ENCODE data around the gene TLK2.

TLK2 gene

DNA sequence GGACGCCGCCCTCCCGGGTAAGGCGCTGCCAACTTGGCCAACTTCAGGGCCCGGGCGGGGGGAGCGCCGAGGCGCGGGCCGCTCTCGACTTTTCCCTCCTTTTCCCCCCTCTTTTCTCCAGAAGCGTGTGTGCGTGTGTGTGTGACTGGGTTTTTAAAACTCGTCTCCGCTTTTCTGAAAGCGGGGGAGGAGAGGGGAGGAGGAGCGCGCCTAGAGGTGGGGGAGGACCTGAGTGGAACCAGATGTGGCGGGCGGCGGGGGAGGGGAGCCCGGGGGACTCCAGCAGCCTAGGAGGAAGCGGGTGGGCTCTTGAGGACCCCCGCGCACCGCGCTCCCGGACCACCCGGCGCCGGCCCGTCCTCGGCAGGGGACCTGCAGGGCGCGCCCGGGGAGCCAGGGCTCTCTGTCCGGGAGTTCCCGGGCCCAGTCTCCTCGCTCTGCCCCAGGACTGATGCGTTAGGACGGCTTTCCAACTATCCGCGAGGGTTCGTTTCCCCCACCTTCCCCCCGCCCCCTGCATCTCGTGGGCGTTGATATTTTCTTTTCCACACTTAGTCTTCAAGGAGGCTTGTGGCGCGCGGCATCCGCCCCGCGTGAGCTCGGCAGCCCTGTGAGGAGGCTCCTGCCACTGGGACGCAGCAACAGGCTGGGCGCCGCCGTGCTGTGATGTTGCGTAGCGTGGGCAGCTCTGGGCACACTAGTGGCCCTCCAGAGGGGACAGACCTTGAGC, 149.4 kb downstream of the TLK2 start:
- no peak for DNase-seq (ENCODE audit: low read depth, low spot score)

DNA sequence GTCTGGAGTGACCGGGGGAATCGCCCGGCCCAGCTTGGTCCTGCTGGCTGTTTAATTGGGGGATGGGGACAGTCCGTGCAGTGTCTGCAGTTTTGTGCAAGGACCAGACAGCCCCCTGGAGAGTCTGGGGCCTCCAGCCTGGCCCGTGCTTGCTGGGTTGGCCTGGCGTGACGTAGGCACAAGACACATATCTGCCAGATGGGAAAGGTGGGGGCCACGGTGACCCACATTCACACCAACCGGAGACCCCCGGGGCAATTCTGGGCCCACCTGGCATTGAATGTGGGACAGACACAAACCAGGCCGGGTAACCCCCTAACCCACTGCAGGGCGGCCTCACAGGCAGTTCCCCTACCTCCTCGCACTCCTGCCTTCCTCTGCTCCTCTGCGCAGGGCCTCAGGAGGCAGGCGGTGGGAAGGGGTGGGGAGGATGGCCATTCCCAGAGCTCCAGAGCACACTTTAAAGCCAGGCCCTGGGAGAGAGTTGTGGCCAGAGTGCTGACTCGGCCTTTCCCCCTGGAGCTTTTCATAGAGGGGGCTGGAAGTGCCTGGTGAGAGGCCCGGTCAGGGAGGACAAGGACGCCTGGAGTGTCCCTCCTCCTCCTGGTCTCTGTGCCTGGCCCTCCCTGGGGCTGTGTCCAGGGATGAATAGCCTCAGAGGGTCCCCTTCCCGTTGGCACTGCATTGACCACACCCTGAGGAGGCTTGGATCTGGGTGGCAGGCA, 150.4 kb downstream of the TLK2 start:
- no peak for DNase-seq (ENCODE audit: low read depth, low spot score)

DNA sequence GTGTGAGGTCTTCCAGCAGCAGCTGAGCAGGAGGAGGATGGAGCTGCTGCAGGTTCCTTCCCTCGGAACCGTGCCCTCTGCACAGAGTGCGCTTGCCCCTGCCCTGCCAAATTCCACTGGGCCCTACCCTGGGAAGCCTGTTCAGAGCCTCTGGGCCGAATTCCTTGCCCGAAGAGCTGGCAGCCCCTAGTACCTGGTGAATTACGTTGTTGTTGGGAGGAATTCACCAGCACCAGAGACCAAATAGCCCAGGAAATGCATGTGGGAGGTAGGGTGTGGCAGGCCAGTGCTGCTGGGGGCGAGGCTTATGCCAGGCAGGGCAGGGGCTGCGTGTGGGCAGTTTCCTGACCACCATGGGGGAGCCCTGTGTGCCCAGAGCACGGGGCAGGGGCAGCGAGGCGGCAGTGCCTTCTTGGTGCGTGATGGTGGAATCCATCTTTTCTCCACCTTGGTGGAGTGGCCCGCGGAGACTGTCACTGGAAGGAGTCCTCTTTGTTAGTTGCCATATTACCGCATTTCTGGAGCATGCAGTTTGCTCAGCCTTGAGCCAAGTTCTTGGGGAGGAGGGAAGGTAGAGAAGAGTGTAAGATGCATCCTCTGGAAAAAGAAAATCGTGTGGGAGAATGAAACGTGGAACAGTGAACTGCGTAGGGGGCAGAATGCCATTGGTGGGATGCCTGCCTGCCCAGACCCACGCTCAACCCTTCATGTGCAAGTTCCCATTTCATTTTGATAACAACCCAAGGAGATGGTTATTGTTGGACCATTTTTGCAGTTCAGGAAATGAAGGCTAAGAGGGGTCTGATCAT, 151.1 kb downstream of the TLK2 start:
- DNase-seq (ENCODE audit: low read depth, low spot score), result no peak

DNA sequence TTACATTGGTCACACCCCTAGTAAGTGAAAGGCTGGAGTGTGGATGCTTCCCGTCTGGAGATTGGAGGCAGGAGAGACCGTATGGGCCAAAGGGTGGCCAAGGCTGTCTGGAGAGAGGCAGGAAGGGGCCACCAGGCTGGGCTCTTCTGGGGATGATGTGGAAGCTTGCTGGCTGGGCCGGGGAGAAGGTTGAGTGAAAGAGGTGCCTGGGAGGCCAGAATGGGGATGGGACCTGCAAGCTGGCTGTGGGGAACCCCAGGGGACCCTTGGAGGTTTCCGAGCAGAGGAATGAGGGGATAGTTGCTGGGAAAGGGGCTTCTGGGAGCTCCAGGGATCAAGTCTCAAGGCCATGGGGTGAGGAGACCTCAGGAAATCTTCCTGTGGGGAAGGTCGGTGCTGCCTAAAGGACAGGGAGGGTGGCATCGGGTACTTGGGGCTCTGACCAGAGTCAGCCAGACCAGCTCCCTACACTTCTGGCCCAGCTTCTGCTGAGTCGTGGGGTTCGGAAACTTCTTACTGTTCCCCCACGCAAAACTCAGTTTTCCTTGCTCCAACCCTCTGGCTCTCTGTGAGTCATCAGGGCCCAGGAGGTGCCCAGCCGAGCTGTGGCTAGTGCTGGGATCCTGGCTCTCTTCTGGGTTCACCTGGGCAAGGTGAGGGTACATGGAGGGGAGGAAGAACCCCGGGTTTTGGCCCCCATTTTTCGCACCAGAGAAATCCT, 151.9 kb downstream of the TLK2 start:
- DNase-seq (ENCODE audit: low read depth, low spot score), result no peak

DNA sequence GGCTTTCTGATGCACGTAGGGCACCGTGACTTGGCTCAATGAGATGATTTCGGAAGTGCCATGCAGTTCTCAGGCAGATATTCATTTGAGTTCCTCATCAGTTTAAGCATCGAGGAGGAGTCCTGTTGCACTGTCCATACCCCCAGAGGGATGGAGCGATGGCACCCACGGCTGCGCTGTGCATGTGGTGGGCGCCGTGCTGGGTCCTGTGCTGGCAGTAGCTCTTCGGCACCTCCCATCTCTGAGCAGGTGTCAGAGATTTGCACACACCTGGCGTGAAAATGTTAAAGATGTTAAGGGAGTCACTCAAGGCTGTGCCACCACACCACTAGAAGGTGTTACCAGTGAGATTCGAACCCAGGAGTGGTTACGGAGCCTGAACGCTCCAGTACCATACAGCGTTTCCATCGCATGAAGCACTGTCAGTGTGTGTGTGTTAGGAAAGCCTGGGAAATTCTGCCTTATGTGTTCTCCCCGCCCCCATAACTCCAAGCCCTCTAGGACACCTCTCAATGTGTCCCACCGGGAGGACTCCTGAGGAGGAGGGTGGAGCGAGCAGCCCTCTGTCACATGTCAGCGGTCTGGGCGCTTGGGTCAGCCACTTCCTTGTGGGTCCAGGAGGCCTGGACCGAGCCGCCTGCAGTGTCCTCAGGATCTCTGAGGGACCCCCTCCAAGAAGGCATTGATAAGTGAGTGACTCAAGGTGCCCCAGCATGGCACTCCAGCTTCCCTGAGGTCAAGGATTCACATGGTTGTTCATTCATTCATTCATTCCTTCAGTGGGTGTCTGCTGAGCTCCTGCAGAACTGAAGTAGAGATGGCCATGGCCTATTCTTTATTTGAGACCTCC, 152.7 kb downstream of the TLK2 start:
- no peak for DNase-seq (ENCODE audit: low read depth, low spot score)

DNA sequence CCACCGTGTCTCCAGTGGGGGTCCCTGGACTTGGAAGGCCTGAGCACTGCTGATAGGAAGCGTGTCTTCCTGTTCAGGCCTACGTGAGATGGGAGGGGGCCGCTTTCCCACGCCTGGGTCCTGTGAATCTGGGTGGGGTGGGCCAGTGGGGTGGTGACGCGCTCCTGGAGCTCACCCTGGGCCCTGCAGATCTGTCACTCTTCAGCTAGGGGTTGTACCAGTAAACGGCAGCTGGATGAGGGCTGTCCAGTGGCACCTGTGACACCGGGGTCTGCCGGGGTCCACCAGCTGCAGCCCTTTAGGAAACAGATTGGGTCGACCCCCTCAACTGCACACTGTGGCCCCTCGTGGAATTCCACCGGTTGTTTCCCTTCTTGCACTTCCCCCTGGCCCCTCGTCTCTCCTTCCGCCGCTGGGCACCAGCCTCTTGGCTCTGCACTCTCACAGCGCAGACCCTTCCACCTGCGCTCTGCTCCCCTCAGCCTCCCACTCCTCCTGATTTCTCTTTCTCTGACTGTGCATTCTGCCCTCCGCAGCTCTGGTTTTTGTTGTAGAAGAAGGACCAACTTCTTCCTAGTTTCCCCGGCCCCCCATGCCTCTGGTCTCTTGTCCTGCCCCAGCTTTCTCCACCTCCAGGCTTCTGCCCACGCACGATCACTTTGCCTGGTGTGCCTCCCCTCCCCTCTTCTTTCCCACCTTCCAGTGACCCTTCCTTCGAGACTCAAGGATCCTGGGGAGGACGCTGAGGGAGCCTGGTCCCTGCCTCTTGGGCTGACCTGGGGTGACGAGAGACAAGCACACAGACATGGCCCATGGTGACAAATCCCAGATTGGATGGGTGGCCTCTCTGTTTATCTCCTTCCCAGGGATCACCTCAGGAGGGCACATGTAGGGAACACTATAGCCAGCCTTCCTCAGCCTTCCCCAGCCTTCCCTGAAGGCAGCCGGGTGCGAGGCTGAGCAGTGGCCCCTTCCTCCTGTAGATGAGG, 153.6 kb downstream of the TLK2 start:
- no peak for DNase-seq (ENCODE audit: low read depth, low spot score)

DNA sequence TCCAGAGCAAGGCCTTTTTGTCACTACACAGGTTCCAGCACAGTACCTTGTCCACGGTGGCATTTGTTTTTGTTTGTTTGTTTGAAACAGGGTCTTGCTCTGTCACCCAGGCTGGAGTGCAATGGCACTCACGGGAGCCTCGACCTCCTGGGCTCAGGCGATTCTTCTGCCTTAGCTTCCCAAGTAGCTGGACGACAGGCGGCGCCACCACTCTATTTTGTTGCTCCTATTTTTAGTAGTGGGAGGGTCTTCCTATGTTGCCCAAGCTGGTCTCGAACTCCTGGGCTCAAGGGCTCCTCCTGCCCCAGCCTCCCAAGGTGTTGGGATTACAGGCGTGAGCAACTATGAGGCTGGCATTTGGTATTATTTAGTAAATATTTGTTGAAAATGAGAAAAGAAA, 159.2 kb downstream of the TLK2 start:
- no peak for DNase-seq (ENCODE audit: low read depth, low spot score)

DNA sequence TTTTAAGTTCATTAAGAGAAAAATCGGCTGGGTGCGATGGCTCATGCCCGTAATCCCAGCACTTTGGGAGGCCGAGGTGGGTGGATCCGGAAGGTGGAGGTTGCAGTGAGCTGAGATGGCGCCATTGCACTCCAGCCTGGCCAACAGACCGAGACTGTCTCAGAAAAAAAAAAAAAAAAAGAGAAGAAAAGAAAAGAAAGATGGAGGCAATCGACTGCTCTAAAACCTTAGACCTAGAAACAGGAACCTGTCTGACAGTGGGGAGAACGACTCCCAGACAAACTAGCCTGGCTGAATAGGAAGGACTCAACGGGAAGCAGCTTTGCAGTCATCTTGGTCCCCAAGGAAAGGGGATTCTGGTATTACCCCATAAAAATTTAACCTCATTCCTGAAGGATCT, 162.5 kb downstream of the TLK2 start:
- no peak for DNase-seq (ENCODE audit: low read depth, low spot score)

DNA sequence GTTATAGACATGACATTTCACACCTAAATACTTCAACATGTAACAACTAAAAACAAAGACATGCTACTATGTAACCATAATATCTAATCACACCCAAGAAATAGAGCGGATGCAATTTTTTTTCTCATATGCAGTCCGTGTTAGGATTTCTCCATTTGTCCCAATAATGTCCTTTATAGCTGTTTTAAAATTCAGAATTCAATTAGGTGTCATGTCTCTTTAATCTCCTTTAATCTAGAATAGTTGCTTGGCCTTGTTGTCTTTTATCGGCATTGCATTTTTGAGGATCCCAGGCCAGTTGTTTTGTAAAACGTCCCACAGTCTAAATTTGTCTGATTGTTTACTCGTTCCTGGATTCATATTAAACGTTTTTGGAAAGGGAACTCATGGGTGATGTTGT, 163.3 kb downstream of the TLK2 start:
- no peak for DNase-seq (ENCODE audit: low read depth, low spot score)

DNA sequence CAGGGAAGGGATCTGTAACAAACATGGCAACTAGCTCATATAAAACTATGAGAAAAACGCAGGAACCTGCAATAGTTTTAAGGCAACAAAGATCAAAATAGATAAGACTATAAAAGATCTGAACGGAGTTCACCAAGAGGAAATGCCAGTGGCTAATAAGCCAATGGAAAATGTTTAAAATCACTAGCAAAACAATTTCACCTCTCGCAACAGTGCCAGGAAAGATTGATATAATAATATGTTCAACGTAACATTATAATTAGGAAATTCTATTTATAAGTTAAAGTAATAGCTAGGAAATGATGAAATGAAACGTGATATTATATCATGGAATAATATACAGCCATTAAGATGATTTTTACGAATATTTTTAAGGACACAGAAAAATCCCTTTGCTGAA, 164.9 kb downstream of the TLK2 start:
- no peak for DNase-seq (ENCODE audit: low read depth, low spot score)

DNA sequence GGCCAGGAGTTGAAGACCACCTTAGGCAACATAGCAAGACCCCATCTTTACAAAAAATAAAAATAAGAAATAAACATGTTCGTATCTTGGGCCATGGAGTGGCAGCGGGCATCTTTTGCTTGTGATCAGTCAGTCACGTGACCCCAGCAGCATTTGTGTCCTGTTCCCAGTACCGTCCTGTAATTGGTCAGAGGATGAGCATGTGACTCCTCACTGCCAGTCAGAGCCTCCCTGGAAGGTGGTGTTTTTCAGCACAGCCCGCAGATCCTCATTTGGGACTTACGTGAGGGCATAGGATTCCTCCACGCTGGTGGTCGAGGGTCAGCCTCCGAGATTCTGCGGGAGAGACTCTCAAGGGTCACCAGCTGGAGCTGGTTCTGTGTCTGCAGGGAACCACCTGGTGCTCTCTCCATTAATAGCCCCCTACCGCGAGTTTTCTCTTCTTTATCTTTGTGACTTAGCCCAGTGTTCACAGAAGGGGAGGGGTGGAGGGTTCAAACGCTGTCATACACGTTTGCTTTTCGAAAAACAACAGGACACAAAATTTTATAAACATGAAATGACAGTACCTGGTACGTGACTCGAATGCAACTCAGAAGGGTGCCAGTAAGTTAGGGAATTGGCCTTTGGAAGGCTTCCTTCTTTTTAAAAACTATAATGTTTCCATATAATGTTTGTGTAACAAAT, 166.0 kb downstream of the TLK2 start:
- DNase-seq (ENCODE audit: low read depth, low spot score), result no peak

DNA sequence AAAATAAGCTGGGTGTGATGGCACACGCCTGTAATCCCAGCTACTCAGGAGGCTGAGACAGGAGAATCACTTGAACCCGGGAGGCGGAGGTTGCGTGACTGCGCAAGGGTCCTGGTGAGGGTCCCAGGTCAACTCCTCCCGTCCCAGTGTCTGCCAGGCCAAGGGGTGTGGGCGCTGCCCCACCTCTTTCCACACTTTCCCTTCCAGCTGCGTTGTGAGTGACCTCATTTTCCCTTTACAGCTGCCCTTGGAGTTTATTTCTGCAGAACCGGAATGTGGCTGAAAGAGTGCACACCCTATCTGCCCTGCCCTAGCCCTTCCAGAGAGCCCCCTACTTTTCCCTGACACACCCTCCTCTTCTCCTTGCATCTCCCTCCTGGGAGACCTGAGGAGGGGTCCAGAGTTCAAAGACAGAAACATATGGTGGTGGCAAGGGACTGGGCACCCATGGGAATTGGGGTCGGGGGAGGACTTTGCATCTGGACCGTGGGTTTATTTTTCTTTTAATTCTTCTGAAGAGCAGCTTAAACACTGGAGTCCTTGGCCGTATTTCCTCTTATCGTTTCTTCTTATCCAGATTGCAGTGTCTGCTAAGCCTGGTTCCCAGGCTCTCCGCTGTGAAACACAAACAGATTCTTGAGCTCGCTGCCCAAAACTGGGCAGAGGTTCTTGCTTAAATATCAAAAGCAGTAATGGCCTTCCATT, 169.8 kb downstream of the TLK2 start:
- no peak for DNase-seq (ENCODE audit: low read depth, low spot score)

DNA sequence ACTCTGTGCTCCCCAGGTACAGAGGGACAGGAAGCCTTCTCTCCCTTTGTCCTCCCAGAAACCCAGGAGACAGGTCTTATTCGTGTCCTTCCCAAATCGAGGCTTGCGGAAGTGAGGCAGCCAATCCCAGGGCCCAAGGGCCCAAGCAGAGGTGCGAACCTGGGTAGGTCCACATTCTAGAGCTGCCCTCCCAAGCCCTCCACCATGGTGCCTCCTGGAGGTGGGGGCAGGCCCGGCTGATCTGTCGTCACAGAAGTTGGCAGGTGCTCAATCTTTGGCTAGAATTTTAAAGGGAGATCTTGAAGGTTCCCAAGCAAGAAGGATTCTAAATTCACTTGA, 170.3 kb downstream of the TLK2 start:
- DNase-seq (ENCODE audit: low read depth, low spot score), result no peak

DNA sequence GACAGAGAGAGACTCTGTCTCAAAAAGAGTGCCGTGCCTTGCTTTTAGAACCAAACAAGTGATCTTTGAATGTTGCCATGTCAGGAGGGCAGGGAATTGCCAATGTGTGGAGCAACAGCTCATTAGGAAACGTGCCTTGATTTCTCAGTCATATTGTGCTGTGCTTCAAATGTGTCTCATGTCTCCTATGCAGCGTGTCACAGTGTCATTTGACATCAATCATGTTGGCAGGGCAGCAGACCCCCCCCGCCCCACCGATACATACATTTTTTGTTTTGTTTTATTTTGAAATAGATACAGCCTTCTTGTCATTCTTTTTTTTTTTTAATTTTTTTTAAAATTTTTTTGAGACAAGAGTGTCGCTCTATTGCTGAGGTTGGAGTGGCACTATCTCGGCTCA, 170.9 kb downstream of the TLK2 start:
- no peak for DNase-seq (ENCODE audit: low read depth, low spot score)

DNA sequence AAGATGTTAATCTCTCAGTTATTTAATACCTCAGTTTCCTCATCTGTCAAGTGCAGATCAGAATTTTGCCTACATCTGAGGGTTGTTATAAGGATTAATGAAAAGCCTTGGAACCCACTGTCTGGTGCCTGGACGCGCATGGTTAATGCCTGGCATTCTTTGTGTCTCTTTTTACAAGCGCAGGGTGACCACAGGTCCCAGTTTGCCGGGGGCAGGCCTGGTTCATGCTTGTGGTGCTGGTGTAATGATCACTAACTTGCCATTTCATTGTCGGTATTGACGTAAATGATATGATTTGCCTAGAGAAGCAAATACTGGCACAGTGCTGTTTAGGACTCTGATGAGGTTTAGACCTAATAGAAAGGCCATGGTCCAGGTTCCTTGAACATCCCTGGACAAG, 172.0 kb downstream of the TLK2 start:
- DNase-seq (ENCODE audit: low read depth, low spot score), result no peak

DNA sequence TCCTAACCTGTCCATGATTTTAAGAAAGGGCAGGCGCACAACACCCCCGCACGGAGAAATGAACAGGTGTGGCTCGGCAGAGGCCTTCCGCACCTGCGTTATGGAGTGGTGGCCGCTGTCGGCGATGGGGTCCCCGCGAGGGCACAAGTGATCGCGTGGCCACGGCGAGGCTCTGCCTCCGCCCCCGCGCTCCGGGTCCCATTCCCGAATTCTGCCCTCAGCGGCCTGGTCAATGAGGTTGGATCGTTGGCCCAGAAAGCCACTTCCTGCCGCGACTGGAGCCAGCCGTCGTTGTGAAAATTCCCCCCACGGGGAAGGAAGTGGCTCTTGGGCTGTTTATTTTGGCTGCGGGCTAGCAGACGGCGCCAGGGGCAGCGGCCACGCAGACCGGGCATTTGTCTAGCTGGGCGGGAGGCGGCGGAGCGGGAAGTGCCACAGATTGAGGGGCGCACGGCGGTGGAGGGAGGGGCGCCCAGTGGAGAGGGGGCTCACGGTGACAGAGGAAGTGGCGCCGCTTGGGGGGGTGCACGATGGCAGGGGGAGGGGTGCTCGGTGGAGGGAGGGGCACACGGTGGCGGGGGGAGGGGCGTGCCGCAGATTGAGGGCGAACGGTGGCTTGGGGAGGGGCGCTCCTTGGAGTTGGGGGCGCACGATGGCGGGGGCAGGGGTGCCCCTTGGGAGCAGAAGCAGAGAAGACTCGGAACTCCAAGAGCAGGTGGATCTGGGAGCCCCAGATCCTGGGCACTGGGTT, 173.8 kb downstream of the TLK2 start:
- DNase-seq (ENCODE audit: low read depth, low spot score), result no peak

DNA sequence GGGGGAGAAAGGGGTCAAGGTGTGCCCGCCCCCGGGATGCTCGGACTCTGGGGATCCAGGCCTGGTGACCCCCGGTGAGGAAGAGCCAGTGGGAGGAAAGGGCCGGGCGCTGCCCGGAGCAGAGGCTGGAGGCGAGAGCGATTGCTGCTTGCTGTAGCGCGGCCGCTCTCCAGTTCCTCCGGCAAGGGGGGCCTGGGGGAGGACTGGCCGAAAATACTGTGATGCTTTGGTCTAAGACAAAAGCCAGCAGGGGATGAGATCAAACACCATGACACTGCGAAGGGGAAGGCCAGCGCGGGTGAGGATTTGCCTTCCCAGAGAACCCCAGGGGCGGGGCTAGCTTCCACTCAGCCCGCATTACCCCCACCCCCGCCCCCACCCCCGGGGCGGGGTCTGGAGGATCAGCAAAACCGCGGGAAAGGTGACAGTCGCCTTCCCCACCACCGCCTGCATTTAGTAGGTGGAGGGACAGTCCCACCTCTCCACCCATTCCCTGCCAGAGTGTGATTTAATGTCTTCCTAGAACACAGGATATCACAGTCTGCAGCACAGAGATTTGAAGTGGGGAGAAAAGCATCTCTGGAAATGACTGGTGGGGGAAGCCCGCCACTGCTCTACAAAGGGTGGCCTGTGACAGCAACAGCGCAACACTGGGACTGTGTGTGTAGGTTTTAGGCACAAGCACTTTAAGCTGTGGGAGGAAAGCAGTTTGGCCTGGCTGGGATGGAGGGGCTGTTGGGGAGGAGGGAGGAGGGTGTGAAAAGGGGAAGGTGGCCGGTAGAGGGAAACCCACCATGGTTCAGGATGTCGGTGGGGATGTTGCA, 174.6 kb downstream of the TLK2 start:
- peak; percentile 62 for DNase-seq (ENCODE audit: low read depth, low spot score)
